ENCODE data around the gene RPS4Y1.

RPS4Y1 gene

GRCh38 chrY:2835230-2835629, 6.2 kb upstream of the RPS4Y1 start:
- ChIA-PET CTCF (no interaction called here), POLR2A (no interaction called here)
- Histone ChIP-seq H3K36me3 (ENCODE audit: control insufficient read depth in 4 of 4, insufficient read depth in 4 of 4, low read length in 3 of 4) (no peaks in the 10 kb centered on the region), H3K27ac (ENCODE audit: insufficient read depth in 1 of 2, low read depth in 1 of 2, low read length in 2 of 2, poor library complexity in 1 of 2, severe bottlenecking in 2 of 2) (no peak overlapping the region), H3K9me3 (ENCODE audit: control extremely low read depth in 1 of 5, control insufficient read depth in 4 of 5, insufficient read depth in 2 of 5, low read depth in 1 of 5, low read length in 4 of 5) (no peaks in the 10 kb centered on the region), H3K27me3 (replicated peaks in 2 of 5; ENCODE audit: control insufficient read depth in 4 of 5, insufficient read depth in 5 of 5, low read length in 4 of 5) (peaks cover 0 to 7% (median 0%) of the 10 kb centered on the region in 5 experiments), H3K4me3 (ENCODE audit: control insufficient read depth in 1 of 7, extremely low read depth in 1 of 7, insufficient read depth in 4 of 7, low read depth in 2 of 7, low read length in 6 of 7) (no peak overlapping the region), H3K4me1 (ENCODE audit: control extremely low read depth in 1 of 4, control insufficient read depth in 4 of 4, insufficient read depth in 4 of 4, low read length in 3 of 4) (no peaks in the 10 kb centered on the region)
- no peak for DNase-seq

- Histone ChIP-seq H3K9me3 (ENCODE audit: control extremely low read depth in 1 of 5, control insufficient read depth in 4 of 5, insufficient read depth in 2 of 5, low read depth in 1 of 5, low read length in 4 of 5) (no peaks in the 10 kb centered on the region), H3K4me3 (ENCODE audit: control insufficient read depth in 1 of 7, extremely low read depth in 1 of 7, insufficient read depth in 4 of 7, low read depth in 2 of 7, low read length in 6 of 7) (no peak overlapping the region), H3K27me3 (replicated peaks in 2 of 5; ENCODE audit: control insufficient read depth in 4 of 5, insufficient read depth in 5 of 5, low read length in 4 of 5) (peaks cover 0 to 7% (median 0%) of the 10 kb centered on the region in 5 experiments), H3K27ac (ENCODE audit: insufficient read depth in 1 of 2, low read depth in 1 of 2, low read length in 2 of 2, poor library complexity in 1 of 2, severe bottlenecking in 2 of 2) (no peak overlapping the region), H3K36me3 (ENCODE audit: control insufficient read depth in 4 of 4, insufficient read depth in 4 of 4, low read length in 3 of 4) (no peaks in the 10 kb centered on the region), H3K4me1 (ENCODE audit: control extremely low read depth in 1 of 4, control insufficient read depth in 4 of 4, insufficient read depth in 4 of 4, low read length in 3 of 4) (peaks cover 0 to 3% (median 0%) of the 10 kb centered on the region in 4 experiments)
- POLR2A ChIA-PET: no interaction called here
- no peak for DNase-seq
- no CpG with 5 or more reads among the region's 2 CpGs for WGBS (ENCODE audit: insufficient coverage)
- CTCF ChIA-PET: no interaction called here
Measured at GRCh38 chrY:2837078-2837477, 4.3 kb upstream of the RPS4Y1 start.

- WGBS (ENCODE audit: insufficient coverage): no CpG with 5 or more reads among the region's 1 CpG
- H3K27me3 ChIP-seq (replicated peaks in 2 of 5; ENCODE audit: control insufficient read depth in 4 of 5, insufficient read depth in 5 of 5, low read length in 4 of 5): peaks cover 0 to 7% (median 0%) of the 10 kb centered on the region in 5 experiments
- peaks cover 0 to under 1% (median 0%) of the 10 kb centered on the region in 4 experiments for H3K36me3 ChIP-seq (ENCODE audit: control insufficient read depth in 4 of 4, insufficient read depth in 4 of 4, low read length in 3 of 4)
- DNase-seq: no peak
- no peaks in the 10 kb centered on the region for H3K9me3 ChIP-seq (ENCODE audit: control extremely low read depth in 1 of 5, control insufficient read depth in 4 of 5, insufficient read depth in 2 of 5, low read depth in 1 of 5, low read length in 4 of 5)
- CTCF ChIA-PET: no interaction called here
- H3K4me1 ChIP-seq (ENCODE audit: control extremely low read depth in 1 of 4, control insufficient read depth in 4 of 4, insufficient read depth in 4 of 4, low read length in 3 of 4): peaks cover 0 to 3% (median 0%) of the 10 kb centered on the region in 4 experiments
- H3K27ac ChIP-seq (ENCODE audit: insufficient read depth in 1 of 2, low read depth in 1 of 2, low read length in 2 of 2, poor library complexity in 1 of 2, severe bottlenecking in 2 of 2): no peak overlapping the region
- H3K4me3 ChIP-seq (ENCODE audit: control insufficient read depth in 1 of 7, extremely low read depth in 1 of 7, insufficient read depth in 4 of 7, low read depth in 2 of 7, low read length in 6 of 7): no peak overlapping the region
- POLR2A ChIA-PET: no interaction called here
Measured at GRCh38 chrY:2837932-2838331, 3.5 kb upstream of the RPS4Y1 start.

DNA sequence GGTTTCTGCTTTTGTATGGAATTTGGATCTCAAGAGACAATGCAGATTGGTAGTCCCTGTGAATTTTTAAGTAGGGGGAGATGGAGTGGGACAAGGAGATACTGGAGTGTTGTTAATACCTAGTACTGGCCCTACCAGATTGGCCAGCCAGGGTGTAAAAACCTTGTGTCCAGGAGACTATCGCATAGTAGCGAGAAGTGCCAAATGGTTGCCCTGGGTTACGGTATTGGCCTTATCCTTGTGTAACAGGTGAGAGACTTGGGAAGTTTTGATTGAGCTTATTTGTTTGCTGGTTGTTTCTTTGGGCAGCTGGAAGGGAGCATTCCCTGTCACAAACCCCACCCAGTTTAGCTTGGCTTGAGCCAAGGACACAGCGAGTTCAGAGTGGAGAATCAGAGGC, 5.4 kb downstream of the RPS4Y1 start:
- Histone ChIP-seq H3K4me3 (ENCODE audit: control insufficient read depth in 1 of 7, extremely low read depth in 1 of 7, insufficient read depth in 4 of 7, low read depth in 2 of 7, low read length in 6 of 7) (no peak overlapping the region), H3K9me3 (ENCODE audit: control extremely low read depth in 1 of 5, control insufficient read depth in 4 of 5, insufficient read depth in 2 of 5, low read depth in 1 of 5, low read length in 4 of 5) (no peaks in the 10 kb centered on the region), H3K27me3 (replicated peaks in 2 of 5; ENCODE audit: control insufficient read depth in 4 of 5, insufficient read depth in 5 of 5, low read length in 4 of 5) (no peaks in the 10 kb centered on the region), H3K4me1 (ENCODE audit: control extremely low read depth in 1 of 4, control insufficient read depth in 4 of 4, insufficient read depth in 4 of 4, low read length in 3 of 4) (peaks cover 0 to 8% (median 0%) of the 10 kb centered on the region in 4 experiments), H3K36me3 (ENCODE audit: control insufficient read depth in 4 of 4, insufficient read depth in 4 of 4, low read length in 3 of 4) (peaks cover 0 to 82% (median 3%) of the 10 kb centered on the region in 4 experiments), H3K27ac (ENCODE audit: insufficient read depth in 1 of 2, low read depth in 1 of 2, low read length in 2 of 2, poor library complexity in 1 of 2, severe bottlenecking in 2 of 2) (no peak overlapping the region)
- CTCF ChIA-PET: no interaction called here
- POLR2A ChIA-PET: no interaction called here
- DNase-seq: no peak
- no CpG with 5 or more reads among the region's 4 CpGs for WGBS (ENCODE audit: insufficient coverage)

DNA sequence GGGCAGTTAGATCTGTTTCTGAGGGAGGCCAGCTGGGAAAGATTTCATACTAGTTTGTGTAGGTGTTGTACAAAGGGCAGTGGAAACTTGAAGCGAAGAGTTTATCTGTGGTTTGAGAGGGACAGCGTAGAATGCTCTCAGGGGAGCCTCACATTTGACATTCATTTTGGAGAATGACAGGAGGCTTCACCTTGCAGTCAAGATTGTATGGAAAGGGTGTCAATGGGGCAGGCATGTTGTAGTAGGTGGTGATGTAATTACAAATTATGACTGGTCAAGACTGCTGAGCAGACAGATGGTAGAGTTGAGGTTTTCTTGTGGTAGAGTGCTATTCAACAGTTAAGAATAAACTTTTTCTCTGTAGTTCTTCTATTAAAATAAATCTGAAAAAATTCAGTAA, 7.0 kb downstream of the RPS4Y1 start:
- WGBS (ENCODE audit: insufficient coverage): no CpG with 5 or more reads among the region's 2 CpGs
- POLR2A ChIA-PET: no interaction called here
- CTCF ChIA-PET: no interaction called here
- H3K4me1 ChIP-seq (ENCODE audit: control extremely low read depth in 1 of 4, control insufficient read depth in 4 of 4, insufficient read depth in 4 of 4, low read length in 3 of 4): peaks cover 0 to 7% (median 0%) of the 10 kb centered on the region in 4 experiments
- no peaks in the 10 kb centered on the region for H3K27me3 ChIP-seq (replicated peaks in 2 of 5; ENCODE audit: control insufficient read depth in 4 of 5, insufficient read depth in 5 of 5, low read length in 4 of 5)
- H3K9me3 ChIP-seq (ENCODE audit: control extremely low read depth in 1 of 5, control insufficient read depth in 4 of 5, insufficient read depth in 2 of 5, low read depth in 1 of 5, low read length in 4 of 5): no peaks in the 10 kb centered on the region
- H3K4me3 ChIP-seq (ENCODE audit: control insufficient read depth in 1 of 7, extremely low read depth in 1 of 7, insufficient read depth in 4 of 7, low read depth in 2 of 7, low read length in 6 of 7): no peak overlapping the region
- peaks cover 0 to 88% (median 4%) of the 10 kb centered on the region in 4 experiments for H3K36me3 ChIP-seq (ENCODE audit: control insufficient read depth in 4 of 4, insufficient read depth in 4 of 4, low read length in 3 of 4)
- no peak for DNase-seq
- no peak overlapping the region for H3K27ac ChIP-seq (ENCODE audit: insufficient read depth in 1 of 2, low read depth in 1 of 2, low read length in 2 of 2, poor library complexity in 1 of 2, severe bottlenecking in 2 of 2)

DNA sequence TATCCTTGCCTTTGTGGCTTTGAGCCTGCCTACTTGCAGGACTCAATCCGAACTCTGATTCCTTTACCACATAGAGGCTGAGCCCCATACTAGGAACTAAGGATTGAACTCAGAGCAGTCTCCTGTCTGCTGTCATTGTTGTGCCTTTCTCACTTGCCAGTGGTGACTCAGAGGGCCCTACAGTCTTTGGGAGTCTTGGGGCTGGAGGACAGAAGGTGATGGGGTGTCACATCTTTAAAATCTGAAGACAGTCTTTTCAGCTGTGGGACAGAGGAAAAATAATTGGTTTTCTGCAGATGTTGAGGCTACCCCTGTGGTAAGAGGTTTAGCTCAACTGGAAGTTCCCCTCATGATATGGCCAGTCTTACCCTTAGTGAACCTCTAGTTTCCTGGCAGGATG, 8.0 kb downstream of the RPS4Y1 start:
- CTCF ChIA-PET: no interaction called here
- H3K9me3 ChIP-seq (ENCODE audit: control extremely low read depth in 1 of 5, control insufficient read depth in 4 of 5, insufficient read depth in 2 of 5, low read depth in 1 of 5, low read length in 4 of 5): no peaks in the 10 kb centered on the region
- WGBS (ENCODE audit: insufficient coverage): no CpG with 5 or more reads among the region's 1 CpG
- H3K36me3 ChIP-seq (ENCODE audit: control insufficient read depth in 4 of 4, insufficient read depth in 4 of 4, low read length in 3 of 4): peaks cover 0 to 86% (median 1%) of the 10 kb centered on the region in 4 experiments
- POLR2A ChIA-PET: no interaction called here
- no peak overlapping the region for H3K4me3 ChIP-seq (ENCODE audit: control insufficient read depth in 1 of 7, extremely low read depth in 1 of 7, insufficient read depth in 4 of 7, low read depth in 2 of 7, low read length in 6 of 7)
- H3K4me1 ChIP-seq (ENCODE audit: control extremely low read depth in 1 of 4, control insufficient read depth in 4 of 4, insufficient read depth in 4 of 4, low read length in 3 of 4): peaks cover 0 to 7% (median 0%) of the 10 kb centered on the region in 4 experiments
- no peak overlapping the region for H3K27ac ChIP-seq (ENCODE audit: insufficient read depth in 1 of 2, low read depth in 1 of 2, low read length in 2 of 2, poor library complexity in 1 of 2, severe bottlenecking in 2 of 2)
- no peaks in the 10 kb centered on the region for H3K27me3 ChIP-seq (replicated peaks in 2 of 5; ENCODE audit: control insufficient read depth in 4 of 5, insufficient read depth in 5 of 5, low read length in 4 of 5)
- DNase-seq: no peak

GRCh38 chrY:2854145-2854774, 12.9 kb downstream of the RPS4Y1 start:
- CTCF ChIA-PET: no interaction called here
- Histone ChIP-seq H3K27me3 (replicated peaks in 2 of 5; ENCODE audit: control insufficient read depth in 4 of 5, insufficient read depth in 5 of 5, low read length in 4 of 5) (no peaks in the 10 kb centered on the region), H3K36me3 (ENCODE audit: control insufficient read depth in 4 of 4, insufficient read depth in 4 of 4, low read length in 3 of 4) (peaks cover 0 to 76% (median 3%) of the 10 kb centered on the region in 4 experiments), H3K4me3 (ENCODE audit: control insufficient read depth in 1 of 7, extremely low read depth in 1 of 7, insufficient read depth in 4 of 7, low read depth in 2 of 7, low read length in 6 of 7) (no peak overlapping the region), H3K27ac (ENCODE audit: insufficient read depth in 1 of 2, low read depth in 1 of 2, low read length in 2 of 2, poor library complexity in 1 of 2, severe bottlenecking in 2 of 2) (no peak overlapping the region), H3K9me3 (ENCODE audit: control extremely low read depth in 1 of 5, control insufficient read depth in 4 of 5, insufficient read depth in 2 of 5, low read depth in 1 of 5, low read length in 4 of 5) (no peaks in the 10 kb centered on the region), H3K4me1 (ENCODE audit: control extremely low read depth in 1 of 4, control insufficient read depth in 4 of 4, insufficient read depth in 4 of 4, low read length in 3 of 4) (peaks cover 0 to 5% (median 0%) of the 10 kb centered on the region in 4 experiments)
- WGBS (ENCODE audit: insufficient coverage): no CpG with 5 or more reads among the region's 6 CpGs
- POLR2A ChIA-PET: no interaction called here
- DNase-seq: no peak
